Liver (tissue), 9 donors: ENCODE results near the gene GLDN. TPM values are rescaled to one million over a fixed set of nuclear protein-coding genes. Genes with fewer than 3 reads are reported as not detected.

Experiments
- DNase-seq: peaks from one replicate; pipeline ENCODE4 v3.0.0-alpha.2; 2017; ENCODE audit warnings: low spot score
- H3K27ac ChIP-seq, 2 donors: one replicate each; pipeline ENCODE4 v1.7.0; 2013; ENCODE audit warnings: inconsistent platforms in 2 of 2, low read length in 2 of 2, control low read depth in 1 of 2, low read depth in 1 of 2, mild to moderate bottlenecking in 1 of 2
- H3K27me3 ChIP-seq, 4 donors: one replicate each; pipeline versions ENCODE4 v1.6.1 to v1.7.0; 2013; ENCODE audit warnings: low read length in 3 of 4, inconsistent platforms in 1 of 4, mild to moderate bottlenecking in 1 of 4, moderate library complexity in 1 of 4; ENCODE audit not compliant: control insufficient read depth in 4 of 4, insufficient read depth in 4 of 4
- H3K36me3 ChIP-seq, 4 donors: one replicate each; pipeline versions ENCODE4 v1.6.1 to v1.7.0; 2013; ENCODE audit warnings: low read length in 3 of 4, mild to moderate bottlenecking in 3 of 4, low read depth in 1 of 4, moderate library complexity in 1 of 4; ENCODE audit not compliant: control insufficient read depth in 4 of 4, insufficient read depth in 3 of 4
- H3K4me1 ChIP-seq, 4 donors: one replicate each; pipeline versions ENCODE4 v1.6.1 to v1.7.0; 2013; ENCODE audit warnings: low read length in 3 of 4, mild to moderate bottlenecking in 3 of 4, moderate library complexity in 1 of 4; ENCODE audit not compliant: control insufficient read depth in 4 of 4, insufficient read depth in 4 of 4
- H3K4me3 ChIP-seq, 3 donors: one replicate each; pipeline versions ENCODE4 v1.6.1 to v1.7.0; 2013; ENCODE audit warnings: low read length in 3 of 3, control low read depth in 1 of 3, low read depth in 1 of 3, mild to moderate bottlenecking in 1 of 3
- H3K9ac ChIP-seq, 2 donors: one replicate each; pipeline ENCODE4 v1.7.0; 2013; ENCODE audit warnings: low read length in 2 of 2, mild to moderate bottlenecking in 2 of 2, moderate library complexity in 2 of 2, control low read depth in 1 of 2, low read depth in 1 of 2
- H3K9me3 ChIP-seq, 4 donors: one replicate each; pipeline versions ENCODE4 v1.6.1 to v1.7.0; 2013; ENCODE audit warnings: low read length in 3 of 4; ENCODE audit not compliant: control insufficient read depth in 4 of 4
- EGR1 ChIP-seq, 2 donors: IDR thresholded peaks; 2 replicates each; pipeline ENCODE4 v1.6.1; 2016 to 2018; ENCODE audit warnings: antibody characterized with exemption in 2 of 2, low read depth in 2 of 2
- FOXA1 ChIP-seq: IDR thresholded peaks from 2 replicates; pipeline ENCODE4 v1.6.1; 2016; ENCODE audit warnings: antibody characterized with exemption
- FOXA2 ChIP-seq: IDR thresholded peaks from 2 replicates; pipeline ENCODE4 v1.6.1; 2016; ENCODE audit warnings: antibody characterized with exemption
- GABPA ChIP-seq, 2 donors: IDR thresholded peaks in 1 of 2; conservative IDR thresholded peaks in 1 of 2; 2 replicates each; pipeline ENCODE4 v1.6.1; 2016; ENCODE audit warnings: antibody characterized with exemption in 2 of 2, mild to moderate bottlenecking in 1 of 2, moderate library complexity in 1 of 2
- HNF4A ChIP-seq, 2 donors: conservative IDR thresholded peaks; 2 replicates each; pipeline ENCODE4 v1.6.1; 2016; ENCODE audit warnings: antibody characterized with exemption in 2 of 2, mild to moderate bottlenecking in 2 of 2
- HNF4G ChIP-seq: IDR thresholded peaks from 2 replicates; pipeline ENCODE4 v1.6.1; 2016; ENCODE audit warnings: antibody characterized with exemption
- JUND ChIP-seq, 2 donors: IDR thresholded peaks; 2 replicates each; pipeline ENCODE4 v1.6.1; 2016; ENCODE audit warnings: antibody characterized with exemption in 2 of 2
- RAD21 ChIP-seq, 2 donors: IDR thresholded peaks; 2 replicates each; pipeline ENCODE4 v1.6.1; 2016; ENCODE audit warnings: antibody characterized with exemption in 2 of 2, mild to moderate bottlenecking in 2 of 2
- RXRA ChIP-seq, 2 donors: IDR thresholded peaks; 2 replicates each; pipeline ENCODE4 v1.6.1; 2017 to 2018; ENCODE audit warnings: antibody characterized with exemption in 2 of 2, mild to moderate bottlenecking in 1 of 2
- SP1 ChIP-seq: IDR thresholded peaks from 2 replicates; pipeline ENCODE4 v1.6.1; 2018; ENCODE audit warnings: antibody characterized with exemption, mild to moderate bottlenecking
- TAF1 ChIP-seq: conservative IDR thresholded peaks from 2 replicates; pipeline ENCODE4 v1.6.1; 2016; ENCODE audit warnings: antibody characterized with exemption, mild to moderate bottlenecking
- WGBS: extraction: QIAGEN DNeasy Blood & Tissue Kit; methylation state at CpG from one replicate; pipeline ENCODE4 v1.1.7; 2013; 5-methylcytosine and 5-hydroxymethylcytosine counted together
- polyA plus RNA-seq, 2 donors: library from polyadenylated mRNA; stranded (reverse) in 1 of 2; unstranded in 1 of 2; fragments of 200-250 nt in 1 of 2; fragments of >200 nt in 1 of 2; fragmentation: Nextera tagmentation in 1 of 2; extraction: Ambion mirVana in 1 of 2; gene quantifications; one replicate each; pipeline versions ENCODE4 v1.2.1 to v1.2.3, GENCODE V29; 2013 to 2015
- total RNA-seq, 2 donors: library from RNA; depleted of rRNA; stranded (reverse); fragments of >200 nt; gene quantifications; one replicate each; pipeline ENCODE4 v1.2.3, GENCODE V29; 2014
- TF ChIP-seq, protein P1 (sequence below): IDR thresholded peaks from 2 replicates; pipeline ENCODE4 v1.6.1; 2016; ENCODE audit warnings: antibody characterized with exemption
- TF ChIP-seq, protein P2 (sequence below): IDR thresholded peaks from 2 replicates; pipeline ENCODE4 v1.6.1; 2016; ENCODE audit warnings: antibody characterized with exemption
- TF ChIP-seq, protein P3 (sequence below): IDR thresholded peaks from 2 replicates; pipeline ENCODE4 v1.6.1; 2016; ENCODE audit warnings: antibody characterized with exemption, mild to moderate bottlenecking
- TF ChIP-seq, protein P4 (sequence below): IDR thresholded peaks from 2 replicates; pipeline ENCODE4 v1.6.1; 2016; ENCODE audit warnings: antibody characterized with exemption
- donor health status: healthy.
- donor health status: healthy.
- donor health status: healthy.
- donor health status: healthy.
- donor health status: healthy.

GLDN gene
- total and polyA plus RNA-seq, 4 donors: 0.15 to 1.4 (median 0.33) TPM

DNA sequence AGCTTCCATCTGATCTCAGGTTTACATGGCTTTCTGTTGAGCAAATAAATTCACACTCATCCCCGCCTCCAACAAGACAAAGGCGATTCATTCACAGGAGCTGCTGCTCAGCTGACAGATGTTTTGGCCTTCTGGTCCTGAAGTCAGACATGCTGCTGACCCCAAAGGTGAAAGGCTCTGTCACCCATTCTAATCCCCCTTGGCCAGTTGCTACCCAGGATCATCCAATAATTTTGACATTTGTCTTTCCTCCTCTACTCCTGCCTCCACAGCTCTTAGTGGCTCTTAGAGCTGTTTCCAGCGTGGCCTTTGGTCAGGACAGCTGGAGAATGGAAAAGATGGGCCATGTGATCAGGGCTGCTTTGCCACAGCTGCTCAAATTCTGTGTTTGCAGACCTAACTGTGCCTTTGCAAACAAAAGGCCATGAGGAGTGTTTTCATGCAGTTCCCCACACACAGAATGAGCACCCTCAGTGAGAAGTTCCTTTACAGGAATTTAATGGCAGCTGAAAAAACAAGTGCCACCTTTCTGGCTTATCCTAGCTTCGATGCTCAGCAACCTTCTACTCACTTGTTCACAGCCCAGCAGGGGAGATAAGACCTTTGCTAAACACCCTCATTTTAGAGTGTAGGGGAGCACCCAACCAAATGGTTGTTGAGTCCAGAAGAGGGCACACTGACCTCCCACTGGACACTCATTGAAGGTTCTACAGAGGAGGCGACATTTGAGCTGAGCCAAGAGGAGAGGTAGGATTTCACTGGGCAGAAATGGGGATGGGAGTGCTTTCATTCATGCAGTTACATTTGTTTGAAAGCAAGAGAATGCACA is 42.1 kb upstream of the GLDN start:
- no peak overlapping the region for H3K4me3 ChIP-seq
- H3K27ac ChIP-seq: no peak overlapping the region
- WGBS: 72% methylated on average over 5 of the region's 5 CpGs
- H3K9me3 ChIP-seq: no peaks in the 10 kb centered on the region
- no peak for DNase-seq
- no peaks in the 10 kb centered on the region for H3K27me3 ChIP-seq
- no peak overlapping the region for H3K9ac ChIP-seq
- H3K36me3 ChIP-seq: no peaks in the 10 kb centered on the region
- no peaks in the 10 kb centered on the region for H3K4me1 ChIP-seq
- TF ChIP-seq, protein P1, sequence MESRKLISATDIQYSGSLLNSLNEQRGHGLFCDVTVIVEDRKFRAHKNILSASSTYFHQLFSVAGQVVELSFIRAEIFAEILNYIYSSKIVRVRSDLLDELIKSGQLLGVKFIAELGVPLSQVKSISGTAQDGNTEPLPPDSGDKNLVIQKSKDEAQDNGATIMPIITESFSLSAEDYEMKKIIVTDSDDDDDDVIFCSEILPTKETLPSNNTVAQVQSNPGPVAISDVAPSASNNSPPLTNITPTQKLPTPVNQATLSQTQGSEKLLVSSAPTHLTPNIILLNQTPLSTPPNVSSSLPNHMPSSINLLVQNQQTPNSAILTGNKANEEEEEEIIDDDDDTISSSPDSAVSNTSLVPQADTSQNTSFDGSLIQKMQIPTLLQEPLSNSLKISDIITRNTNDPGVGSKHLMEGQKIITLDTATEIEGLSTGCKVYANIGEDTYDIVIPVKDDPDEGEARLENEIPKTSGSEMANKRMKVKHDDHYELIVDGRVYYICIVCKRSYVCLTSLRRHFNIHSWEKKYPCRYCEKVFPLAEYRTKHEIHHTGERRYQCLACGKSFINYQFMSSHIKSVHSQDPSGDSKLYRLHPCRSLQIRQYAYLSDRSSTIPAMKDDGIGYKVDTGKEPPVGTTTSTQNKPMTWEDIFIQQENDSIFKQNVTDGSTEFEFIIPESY: no peak
- TF ChIP-seq HNF4A (conservative IDR thresholded peaks at IDR 0.05) (no peak), RXRA (IDR thresholded peaks at IDR 0.05) (no peak)

DNA sequence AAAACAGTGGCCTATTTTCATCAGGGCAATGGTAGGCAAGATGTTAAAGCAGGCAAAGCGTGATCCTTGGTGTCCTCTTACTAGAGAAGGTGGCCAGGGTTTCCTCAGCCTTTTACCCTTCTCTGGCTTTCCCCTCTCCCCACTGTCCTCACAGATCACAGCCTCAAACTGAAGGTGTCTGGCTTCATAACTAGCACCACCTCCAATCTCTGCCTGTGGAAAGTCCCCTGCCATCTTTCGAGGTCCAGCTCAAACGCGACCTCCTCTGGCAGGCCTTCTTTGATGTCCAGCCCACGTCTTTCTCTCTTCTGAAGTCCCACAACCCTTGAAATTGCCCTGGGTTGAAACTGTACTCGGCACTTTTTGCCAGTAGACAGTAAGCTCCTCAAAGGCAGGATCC is 39.0 kb upstream of the GLDN start:
- Histone ChIP-seq H3K4me3 (no peak overlapping the region), H3K27ac (no peak overlapping the region), H3K9ac (no peak overlapping the region), H3K9me3 (no peaks in the 10 kb centered on the region), H3K36me3 (no peaks in the 10 kb centered on the region), H3K27me3 (no peaks in the 10 kb centered on the region), H3K4me1 (no peaks in the 10 kb centered on the region)
- WGBS: 76% methylated on average over 6 of the region's 6 CpGs
- DNase-seq: no peak
- TF ChIP-seq FOXA1 (no peak), JUND (IDR thresholded peaks at IDR 0.05) (no peak), RAD21 (IDR thresholded peaks at IDR 0.05) (no peak), EGR1 (IDR thresholded peaks at IDR 0.05; ENCODE audit: low read depth in 2 of 2) (no peak), FOXA2 (no peak), HNF4A (conservative IDR thresholded peaks at IDR 0.05) (no peak), SP1 (no peak), TAF1 (no peak), HNF4G (no peak), GABPA (IDR thresholded peaks at IDR 0.05 in 1 of 2, conservative IDR thresholded peaks at IDR 0.05 in 1 of 2) (no peak)
- TF ChIP-seq, protein P2, sequence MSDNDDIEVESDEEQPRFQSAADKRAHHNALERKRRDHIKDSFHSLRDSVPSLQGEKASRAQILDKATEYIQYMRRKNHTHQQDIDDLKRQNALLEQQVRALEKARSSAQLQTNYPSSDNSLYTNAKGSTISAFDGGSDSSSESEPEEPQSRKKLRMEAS: no peak
- TF ChIP-seq, protein P3, sequence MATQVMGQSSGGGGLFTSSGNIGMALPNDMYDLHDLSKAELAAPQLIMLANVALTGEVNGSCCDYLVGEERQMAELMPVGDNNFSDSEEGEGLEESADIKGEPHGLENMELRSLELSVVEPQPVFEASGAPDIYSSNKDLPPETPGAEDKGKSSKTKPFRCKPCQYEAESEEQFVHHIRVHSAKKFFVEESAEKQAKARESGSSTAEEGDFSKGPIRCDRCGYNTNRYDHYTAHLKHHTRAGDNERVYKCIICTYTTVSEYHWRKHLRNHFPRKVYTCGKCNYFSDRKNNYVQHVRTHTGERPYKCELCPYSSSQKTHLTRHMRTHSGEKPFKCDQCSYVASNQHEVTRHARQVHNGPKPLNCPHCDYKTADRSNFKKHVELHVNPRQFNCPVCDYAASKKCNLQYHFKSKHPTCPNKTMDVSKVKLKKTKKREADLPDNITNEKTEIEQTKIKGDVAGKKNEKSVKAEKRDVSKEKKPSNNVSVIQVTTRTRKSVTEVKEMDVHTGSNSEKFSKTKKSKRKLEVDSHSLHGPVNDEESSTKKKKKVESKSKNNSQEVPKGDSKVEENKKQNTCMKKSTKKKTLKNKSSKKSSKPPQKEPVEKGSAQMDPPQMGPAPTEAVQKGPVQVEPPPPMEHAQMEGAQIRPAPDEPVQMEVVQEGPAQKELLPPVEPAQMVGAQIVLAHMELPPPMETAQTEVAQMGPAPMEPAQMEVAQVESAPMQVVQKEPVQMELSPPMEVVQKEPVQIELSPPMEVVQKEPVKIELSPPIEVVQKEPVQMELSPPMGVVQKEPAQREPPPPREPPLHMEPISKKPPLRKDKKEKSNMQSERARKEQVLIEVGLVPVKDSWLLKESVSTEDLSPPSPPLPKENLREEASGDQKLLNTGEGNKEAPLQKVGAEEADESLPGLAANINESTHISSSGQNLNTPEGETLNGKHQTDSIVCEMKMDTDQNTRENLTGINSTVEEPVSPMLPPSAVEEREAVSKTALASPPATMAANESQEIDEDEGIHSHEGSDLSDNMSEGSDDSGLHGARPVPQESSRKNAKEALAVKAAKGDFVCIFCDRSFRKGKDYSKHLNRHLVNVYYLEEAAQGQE: no peak
- TF ChIP-seq, protein P4, sequence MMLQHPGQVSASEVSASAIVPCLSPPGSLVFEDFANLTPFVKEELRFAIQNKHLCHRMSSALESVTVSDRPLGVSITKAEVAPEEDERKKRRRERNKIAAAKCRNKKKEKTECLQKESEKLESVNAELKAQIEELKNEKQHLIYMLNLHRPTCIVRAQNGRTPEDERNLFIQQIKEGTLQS: no peak
